ENCODE measurements around the gene CALML5. TPM values are rescaled to one million over a fixed set of nuclear protein-coding genes. Genes with fewer than 3 reads are reported as not detected.

Gene CALML5
- total RNA-seq, 1 experiment from 2014 or later, result 1.4 TPM

DNA sequence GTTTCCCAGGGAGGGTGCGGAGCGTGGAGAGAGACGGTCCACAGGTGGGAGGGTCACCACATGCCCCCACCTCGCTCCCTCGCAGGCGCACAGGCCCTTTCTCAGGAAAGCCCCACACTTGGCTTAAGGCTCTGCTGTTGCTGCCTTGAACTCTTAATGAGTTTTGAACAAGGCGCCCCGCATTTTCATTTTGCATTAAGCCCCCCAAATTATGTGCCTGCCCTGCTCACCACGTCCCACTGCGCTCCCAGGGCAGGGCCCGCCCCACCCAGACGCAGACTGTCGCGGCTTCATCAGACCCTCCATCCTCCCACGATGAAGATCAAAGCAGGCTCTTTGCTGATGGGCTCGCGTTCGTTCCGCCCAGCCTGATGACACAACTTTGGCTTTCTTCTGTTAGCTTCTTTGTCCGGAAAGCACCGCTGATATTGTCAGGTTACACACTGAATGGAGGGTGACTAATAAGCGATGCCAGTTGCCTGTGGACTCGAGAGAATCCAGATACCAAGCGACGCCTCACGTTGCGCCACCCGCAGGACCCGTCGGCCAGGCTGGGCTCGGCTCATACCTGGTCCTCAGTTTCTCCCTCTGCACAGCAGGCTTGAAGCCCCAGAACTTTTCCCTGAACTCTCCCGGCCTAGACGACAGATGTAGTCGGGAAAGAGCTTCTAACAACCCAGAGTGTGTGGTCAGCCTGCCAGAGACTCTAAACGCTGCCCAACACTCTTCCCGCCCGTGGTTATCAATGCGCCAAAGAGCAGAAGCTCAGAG lies 34.9 kb upstream of the CALML5 start:
- DNase-seq (ENCODE audit: low read depth), result no peak

DNA sequence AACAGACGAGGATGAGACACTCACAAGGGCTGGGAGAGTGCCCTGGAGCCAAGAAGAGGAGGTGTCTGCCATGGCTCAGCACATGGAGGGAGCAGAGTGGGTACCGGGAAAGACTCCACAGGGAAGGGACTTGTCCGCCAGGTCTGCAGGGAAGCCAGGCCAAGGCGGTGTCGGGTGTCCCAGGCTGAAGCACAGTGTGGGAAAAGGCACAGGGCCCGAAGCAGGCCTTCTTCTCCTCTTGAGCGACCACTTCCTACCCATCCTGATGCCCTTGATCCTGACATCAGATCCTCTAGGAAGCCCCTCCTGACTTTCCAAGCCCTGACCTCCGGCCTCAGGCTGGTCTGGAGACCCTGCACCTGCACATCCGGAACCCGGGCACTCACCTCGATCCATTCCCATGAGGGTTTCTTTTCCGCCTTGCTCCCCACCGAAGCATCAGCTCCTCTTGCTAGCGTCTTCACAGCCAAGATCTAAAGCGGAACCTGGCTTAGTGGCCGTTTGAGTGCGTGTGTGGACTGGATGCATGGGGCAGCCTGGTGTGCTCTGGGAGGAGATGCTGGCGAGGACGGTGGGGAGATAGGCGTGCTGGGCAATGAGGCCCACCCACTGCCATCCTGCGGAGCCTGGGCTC lies 33.8 kb upstream of the CALML5 start:
- no peak for DNase-seq (ENCODE audit: low read depth)

DNA sequence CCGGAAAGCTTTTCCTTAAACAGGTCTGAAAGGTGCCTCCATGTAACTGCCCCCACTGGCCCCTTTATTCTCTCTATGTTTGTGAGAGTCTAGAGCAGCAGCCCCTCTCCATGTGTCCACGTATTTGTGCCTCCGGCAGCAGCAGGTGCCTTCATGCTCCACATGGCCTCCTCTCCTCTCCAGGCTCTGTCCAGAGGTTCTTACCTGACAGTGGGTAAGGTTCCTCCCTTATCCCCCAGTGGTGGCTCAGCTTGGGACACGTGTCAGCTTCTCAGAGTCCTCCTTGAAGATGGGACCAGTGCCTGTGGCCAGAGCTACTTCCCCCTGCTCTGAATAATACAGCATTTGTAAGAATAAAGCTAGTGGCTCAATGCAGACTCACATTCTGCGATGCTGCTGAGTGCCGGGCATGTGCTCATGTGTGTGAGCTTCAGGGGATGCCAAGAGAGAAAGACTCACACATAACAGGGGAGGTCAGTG lies 33.3 kb upstream of the CALML5 start:
- no peak for DNase-seq (ENCODE audit: low read depth)

DNA sequence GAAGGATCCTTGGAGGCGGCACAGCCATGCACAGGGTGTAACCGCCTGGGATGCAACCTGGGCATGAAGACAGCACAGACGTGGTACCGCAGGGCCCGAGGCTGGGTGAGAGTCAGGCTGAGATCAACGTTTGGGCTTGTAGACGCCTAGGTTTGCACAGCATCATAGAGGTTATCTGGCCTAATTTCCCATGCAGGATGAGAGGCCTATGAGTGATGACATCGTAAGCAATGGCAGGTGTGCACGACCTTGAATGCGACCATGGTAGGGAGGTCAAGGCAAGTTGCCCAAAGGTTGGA lies 32.9 kb upstream of the CALML5 start:
- no peak for DNase-seq (ENCODE audit: low read depth)

DNA sequence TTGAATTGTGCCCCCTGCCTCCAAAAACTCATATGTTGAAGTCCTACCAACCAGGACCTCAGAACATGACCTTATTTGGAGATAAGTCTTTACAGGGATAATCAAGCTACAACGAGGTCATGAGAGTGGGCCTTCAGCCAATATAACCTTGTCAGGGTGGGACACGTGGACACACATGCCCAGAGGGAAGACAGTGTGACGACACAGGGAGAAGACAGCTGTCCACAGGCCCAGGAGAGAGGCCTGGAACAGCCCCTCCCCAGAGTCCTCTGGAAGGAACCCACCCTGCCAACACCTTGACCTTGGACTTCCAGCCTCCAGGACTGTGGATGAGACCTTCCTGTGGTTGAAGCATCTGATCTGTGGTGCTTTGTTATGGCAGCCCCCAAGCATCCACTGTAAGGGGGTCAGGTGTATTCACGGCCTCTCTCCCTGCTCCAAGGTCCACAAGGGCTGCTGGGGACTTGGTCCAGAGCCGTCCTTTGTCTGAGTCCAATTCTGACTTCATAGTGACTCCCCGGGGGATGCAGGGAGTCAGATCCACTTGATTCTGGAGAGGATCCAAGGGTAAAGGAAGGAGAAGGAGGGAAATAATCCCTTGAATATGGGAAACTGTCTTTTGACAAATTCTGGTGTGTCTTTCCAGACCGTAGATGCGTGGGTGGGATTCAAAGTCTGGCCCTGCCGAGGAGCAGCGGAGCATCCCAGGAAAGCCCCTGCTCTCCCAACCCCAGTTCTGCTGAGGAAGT lies 32.4 kb upstream of the CALML5 start:
- DNase-seq (ENCODE audit: low read depth), result no peak

DNA sequence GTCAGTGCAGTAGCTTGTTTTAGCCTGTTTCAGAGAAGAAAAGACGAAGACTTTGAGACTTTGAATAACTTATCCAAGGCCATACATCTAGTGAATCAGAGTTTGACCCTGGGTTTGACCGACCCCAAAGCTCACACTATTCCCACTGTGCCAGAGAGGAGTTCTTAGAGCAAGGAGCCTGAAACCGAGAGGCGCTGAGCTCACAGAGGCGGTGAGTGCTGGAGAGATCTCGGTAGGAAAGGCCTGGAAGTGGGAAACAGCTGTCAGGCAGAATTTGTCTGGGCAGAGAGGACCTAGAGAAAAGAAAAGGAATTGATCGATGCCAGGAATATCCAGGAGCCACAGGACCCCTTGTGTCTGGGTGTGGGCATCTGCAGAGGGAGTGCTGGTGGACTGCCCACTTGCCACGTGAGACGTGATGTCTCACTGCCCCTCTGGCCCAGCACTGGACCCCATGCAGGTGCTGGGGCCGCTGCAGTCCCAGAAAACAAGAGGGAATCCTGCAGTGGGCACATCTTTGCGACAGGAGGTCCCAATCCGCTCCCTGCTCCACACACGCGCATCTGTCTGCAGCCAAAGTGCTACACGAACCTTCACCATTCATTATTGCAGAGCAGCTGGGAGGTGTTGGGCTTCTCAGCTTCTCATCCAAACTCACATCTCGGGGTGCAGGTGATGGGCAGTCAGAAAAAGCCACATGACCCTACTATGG lies 31.6 kb upstream of the CALML5 start:
- DNase-seq (ENCODE audit: low read depth), result no peak

DNA sequence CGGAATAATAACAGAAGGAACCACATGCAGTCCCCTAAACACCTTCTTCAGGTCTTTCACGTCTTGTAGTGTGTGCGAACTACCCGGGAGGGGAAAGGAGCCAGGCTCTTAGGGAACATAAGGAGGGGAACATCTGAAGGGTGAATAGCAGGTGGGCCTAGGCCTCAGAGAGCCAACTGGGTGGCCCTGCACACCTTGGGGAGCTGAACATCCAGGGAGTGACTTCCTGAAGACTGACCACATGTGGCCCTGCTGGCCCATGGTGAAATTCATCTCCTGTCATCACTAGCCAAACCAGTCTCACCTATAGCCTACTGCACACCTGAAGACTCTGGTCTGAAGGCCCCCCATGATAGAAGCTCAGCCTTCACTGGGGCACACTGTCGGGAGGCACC lies 31.0 kb upstream of the CALML5 start:
- no peak for DNase-seq (ENCODE audit: low read depth)

DNA sequence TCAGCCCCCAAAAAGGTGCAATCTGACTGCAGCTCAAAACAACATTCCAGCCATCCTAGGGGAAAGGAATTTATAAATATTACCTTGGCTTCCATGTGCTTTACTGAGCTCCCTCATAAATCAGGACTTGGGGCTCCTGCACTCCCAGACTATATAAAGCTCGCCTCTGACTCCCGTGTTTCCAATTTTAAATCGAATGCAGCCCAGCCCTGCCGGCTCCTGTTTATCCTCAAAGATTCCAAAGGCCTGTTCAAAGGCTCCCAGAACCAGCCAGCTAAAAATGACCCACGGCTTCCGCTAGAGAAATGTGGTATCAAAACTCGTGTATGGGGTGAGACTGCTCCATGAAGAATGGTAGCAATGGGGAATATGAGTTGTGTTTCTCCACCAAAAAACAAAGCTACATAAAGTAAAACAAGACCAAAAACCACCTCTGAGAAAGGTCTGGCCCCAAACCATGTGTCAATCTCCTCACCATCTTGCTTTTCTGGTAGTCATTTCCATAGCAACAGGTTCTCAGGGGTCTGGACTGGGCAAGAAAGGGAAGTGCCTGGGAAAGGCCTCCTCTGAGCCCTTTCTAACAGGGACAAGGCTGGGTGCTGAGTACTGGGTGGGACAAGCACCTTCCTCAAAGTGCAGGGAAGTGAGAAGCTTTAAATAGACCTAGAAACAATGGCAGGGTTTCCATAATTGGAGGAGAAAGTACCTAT lies 30.5 kb upstream of the CALML5 start:
- no peak for DNase-seq (ENCODE audit: low read depth)

DNA sequence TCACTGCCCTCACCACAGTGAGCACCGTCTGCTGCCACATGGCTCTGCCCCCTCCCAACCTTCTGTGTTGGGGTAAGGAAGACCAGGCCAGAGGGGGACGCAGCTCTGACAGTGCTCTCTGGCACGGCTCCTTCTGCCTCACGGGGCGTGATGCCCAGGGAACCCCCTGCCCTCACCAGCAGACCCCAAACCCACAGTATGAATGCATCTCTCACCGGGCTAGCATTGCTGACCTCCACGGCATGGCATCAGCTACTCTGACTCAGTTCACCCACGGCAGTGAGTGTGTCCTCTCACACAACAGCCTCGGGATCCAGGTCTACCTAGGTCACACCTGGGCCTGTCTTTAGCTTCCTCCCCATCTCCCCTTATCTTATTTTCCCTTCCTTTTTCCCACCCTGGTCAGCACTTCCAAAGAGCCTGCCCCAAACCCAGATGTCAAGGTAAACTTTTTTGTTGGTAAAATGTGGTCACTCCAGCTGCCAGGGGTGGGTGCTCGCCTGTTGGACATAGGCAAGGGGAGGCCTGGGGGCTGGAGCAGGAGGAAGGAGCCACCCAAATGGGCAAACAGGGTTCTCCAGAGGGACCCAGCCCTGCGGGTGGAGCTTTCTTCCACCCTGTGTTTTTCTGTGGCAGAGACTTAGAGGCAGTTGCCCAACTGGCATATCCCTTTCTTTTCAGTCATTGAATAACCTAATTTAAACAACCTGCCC lies 29.8 kb upstream of the CALML5 start:
- DNase-seq (ENCODE audit: low read depth), result no peak

DNA sequence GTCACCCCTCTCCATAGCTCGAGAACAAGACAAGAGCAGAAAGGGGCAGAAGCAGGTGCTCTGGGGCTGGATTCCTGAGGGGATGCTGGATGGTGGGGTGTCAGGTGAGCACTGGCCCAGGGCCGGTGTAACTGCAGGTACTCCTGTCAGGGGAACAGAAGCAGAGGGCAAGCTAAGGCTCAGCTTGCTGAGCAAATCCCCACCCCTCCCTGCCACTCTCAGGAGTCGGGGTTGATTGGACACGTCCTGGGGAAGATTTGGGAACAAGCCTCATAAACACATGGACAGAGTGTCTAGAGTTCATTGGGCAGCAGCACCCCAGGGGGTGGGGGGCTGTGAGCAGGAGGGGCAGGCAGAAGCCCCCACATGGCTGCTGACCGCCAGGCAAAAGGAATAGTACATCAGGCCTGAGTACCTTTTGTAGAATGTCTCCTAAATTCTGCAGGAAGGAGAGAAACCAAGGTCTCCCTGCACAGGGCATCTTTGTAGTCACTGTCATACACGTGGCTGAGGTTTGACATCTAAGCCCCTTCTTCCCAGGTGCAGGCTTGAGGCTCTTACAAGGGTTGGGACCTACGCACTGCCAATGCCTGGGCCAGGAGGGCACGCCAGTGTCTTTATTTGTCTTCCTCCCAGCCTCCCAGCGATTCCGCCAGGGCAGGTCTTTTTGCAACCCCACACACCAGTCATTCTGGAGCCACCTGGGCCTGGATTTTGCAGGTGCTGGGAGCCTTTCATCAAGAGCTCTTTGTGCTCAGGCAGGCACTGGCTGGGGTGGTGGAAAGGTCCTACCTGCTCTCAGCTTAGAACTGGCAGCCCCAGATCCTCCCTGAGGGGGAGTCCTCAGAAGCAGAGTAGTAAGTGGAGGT lies 28.2 kb upstream of the CALML5 start:
- no peak for DNase-seq (ENCODE audit: low read depth)

DNA sequence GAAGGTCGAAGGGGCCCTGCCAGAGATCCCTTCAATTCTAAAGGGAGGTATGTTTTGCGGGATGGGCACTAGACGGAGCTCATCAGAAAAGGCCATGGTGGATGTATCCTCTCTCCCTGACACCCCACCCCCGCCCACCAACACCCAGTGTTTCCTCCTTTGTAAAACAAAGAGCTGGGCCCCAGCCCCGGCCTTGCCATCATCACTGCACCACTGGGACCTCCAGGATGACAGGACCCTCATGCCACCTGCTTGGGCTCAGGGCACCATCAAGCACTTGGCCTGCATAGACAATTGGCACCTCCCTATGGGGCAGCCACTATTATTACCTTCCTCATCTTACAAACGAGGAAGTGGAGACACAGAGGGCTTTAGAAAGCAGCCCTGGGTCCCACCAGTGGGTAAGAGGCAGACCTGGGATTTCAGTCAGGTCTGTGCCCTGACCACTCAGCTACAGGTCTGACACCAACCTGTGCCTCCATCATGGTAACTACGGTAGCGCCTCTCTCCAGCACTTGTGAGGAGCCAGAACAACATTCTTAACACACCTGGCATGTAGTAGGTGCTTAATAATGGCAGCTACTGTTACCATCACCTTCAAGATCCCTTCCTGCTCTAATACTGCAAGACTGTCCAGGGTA lies 27.4 kb upstream of the CALML5 start:
- DNase-seq (ENCODE audit: low read depth), result no peak

DNA sequence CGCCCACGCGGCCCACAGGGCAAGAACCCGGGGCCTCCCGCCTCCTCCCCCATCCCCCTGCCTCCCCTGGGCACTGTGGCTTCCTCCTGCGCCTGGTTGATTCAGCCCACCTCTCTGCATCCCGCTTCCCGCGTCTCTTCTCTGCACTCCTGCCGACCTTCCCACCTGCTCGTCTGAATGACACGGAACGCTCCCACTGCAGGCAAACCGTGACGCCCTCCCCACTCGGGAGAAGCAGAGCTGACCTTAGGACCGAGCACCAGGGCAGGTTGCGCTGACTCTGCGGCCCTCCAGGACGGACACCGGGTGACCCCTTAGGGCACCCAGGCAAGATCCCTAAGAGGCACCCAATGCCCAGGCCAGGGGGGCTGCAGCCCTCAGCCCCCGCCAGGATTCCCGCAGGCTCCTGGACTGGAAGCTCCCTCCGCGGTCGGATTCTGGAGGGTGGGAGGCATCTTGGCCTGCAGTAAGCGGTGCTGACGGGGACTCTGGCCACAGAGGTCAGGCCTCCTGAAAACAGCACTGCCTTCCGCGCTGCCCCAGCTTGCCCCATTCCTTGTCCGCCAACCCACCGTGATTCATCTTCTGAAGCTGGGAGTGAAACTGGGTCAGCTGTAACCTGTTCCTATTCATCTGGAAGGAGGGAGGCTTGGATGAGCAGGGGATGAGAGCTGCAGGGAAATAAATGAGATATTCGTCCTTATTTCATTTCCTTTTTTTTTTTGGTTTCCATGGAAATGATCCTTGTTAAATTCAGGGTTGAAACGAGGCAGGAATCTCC lies 26.4 kb upstream of the CALML5 start:
- peak; percentile 25 for DNase-seq (ENCODE audit: low read depth)

DNA sequence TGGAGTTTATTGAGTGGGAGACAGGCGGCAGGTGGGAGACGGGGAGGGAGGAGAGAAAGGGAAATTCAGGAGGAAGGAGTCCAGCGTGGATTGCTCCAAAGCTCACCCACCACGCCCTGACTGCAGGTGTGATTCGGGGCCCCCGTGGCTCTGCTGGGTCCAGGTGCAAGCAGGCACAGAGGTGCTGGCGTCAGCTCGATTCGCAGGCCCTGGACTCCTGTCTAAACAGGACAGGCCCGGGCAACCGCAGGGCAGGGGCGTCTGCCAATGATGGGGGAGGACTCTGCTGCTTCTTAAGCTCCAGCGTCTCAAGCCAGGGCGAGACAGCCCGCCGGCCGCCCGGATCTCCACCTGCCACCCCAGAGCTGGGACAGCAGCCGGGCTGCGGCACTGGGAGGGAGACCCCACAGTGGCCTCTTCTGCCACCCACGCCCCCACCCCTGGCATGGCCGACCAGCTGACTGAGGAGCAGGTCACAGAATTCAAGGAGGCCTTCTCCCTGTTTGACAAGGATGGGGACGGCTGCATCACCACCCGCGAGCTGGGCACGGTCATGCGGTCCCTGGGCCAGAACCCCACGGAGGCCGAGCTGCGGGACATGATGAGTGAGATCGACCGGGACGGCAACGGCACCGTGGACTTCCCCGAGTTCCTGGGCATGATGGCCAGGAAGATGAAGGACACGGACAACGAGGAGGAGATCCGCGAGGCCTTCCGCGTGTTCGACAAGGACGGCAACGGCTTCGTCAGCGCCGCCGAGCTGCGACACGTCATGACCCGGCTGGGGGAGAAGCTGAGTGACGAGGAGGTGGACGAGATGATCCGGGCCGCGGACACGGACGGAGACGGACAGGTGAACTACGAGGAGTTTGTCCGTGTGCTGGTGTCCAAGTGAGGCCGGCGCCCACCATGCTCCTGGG lies 25.5 kb upstream of the CALML5 start, which contains the start of gene CALML3:
Gene CALML3, plus strand, starts transcription at position 321 of the 920 bp plus-strand sequence. Its CDS starts 125 bp downstream, at position 446.
- DNase-seq (ENCODE audit: low read depth), result no peak

DNA sequence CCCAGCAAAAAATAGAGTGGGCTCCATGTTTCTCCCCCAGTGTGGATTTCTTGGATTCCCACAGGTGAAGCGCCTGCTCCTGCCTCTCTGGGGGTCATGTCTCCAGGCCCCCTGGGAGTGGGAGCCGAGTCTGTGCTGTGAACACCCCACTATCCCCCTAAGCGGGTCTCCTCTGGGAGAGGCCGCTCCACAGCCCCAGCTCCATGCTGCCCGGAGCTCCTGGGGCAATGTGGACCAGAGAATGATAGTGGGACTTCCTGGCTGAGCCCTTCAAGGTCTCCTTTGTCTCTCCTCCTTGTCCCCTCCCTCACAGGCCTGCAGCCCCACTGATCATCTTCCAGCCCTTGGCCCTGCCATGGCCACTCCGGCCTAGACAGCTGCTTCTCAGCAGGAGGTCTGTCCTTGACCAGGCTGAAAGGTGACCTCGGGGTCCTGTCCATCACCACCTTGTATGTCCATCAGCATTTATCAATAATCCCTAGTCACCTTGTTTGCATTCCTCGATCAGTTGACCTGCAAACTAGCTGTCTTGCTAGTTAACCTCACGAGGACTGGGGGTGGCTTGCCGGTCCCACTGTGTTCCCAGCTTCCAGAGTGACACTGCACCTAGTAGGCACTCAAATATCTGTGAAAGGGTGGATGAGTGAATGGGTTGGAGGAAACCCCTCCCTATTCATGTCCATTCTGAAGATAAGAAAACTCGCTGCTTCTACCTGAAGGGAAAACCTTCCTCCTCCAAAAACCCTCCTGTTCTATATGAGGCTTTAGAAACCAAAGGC lies 24.6 kb upstream of the CALML5 start:
- DNase-seq (ENCODE audit: low read depth), result no peak

DNA sequence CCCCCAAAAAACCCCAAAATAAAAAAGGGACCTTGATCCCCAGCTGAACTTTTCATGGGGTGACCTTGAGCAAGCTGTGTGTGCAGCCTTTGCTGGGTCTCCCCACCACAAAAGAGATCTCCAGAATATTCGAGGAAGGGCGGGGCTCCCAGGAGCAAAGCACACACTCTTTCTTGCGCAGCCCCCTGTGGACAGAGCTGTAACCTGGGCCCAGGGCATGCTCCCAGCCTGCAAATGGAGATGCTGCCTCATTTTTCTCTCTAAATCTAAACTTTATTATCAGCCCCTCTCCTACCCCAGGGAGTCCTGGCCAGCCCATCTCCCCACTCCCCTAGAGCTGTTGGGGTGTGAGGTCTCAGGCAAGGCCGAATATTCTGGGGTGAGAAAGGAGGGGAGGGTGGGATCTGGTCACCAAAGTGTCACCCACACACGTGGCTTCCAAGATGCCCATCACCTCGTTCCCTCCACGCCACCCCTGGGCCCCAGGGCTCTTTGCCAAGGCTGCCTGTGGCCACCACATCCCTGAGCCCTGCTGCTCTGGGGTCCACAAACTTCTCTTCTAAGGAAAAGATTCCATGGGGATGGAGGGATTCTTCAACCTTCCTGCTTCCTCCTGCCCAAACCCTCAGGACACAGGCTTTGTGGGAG lies 23.7 kb upstream of the CALML5 start:
- DNase-seq (ENCODE audit: low read depth), result no peak

DNA sequence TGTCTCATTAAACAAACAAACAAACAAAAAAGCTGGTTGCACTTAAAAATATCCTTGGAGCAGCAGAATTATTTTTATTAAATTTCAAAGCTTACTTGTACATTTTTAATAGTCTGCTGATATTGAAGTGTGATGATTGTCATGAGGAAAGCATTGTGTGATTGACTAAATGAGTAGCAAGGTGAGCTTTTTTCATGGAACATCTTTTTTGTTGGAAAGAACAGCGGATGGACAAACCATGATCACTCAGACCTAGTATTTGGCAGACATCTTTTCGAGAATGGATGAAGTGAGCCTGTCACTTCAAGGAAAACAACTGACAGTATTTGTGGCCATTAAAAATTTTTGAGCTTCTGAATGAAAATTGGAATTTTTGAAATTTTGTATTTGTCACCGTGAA lies 19.7 kb upstream of the CALML5 start:
- no peak for DNase-seq (ENCODE audit: low read depth)

Data from HT1080 (cell line).